Mesendoderm (in vitro differentiated cells): ENCODE results near the gene FRY.

Experiments
- DNase-seq: peaks from one replicate; pipeline ENCODE4 v3.0.0; 2013
- H2AK5ac ChIP-seq: 2 replicates; pipeline ENCODE4 v1.6.1; 2013; ENCODE audit warnings: low read length, inconsistent platforms
- H2BK120ac ChIP-seq: 2 replicates; pipeline ENCODE4 v1.6.1; 2013; ENCODE audit warnings: low read depth, mild to moderate bottlenecking, low read length, moderate library complexity, mixed read lengths
- H2BK15ac ChIP-seq: replicated peaks from 2 replicates; pipeline ENCODE4 v1.6.1; 2013; ENCODE audit warnings: low read depth, mild to moderate bottlenecking, moderate library complexity
- H2BK5ac ChIP-seq: 2 replicates; pipeline ENCODE4 v1.6.1; 2013; ENCODE audit warnings: low read length, inconsistent platforms
- H3K18ac ChIP-seq: 2 replicates; pipeline ENCODE4 v1.6.1; 2013; ENCODE audit warnings: mild to moderate bottlenecking, low read length, mixed read lengths
- H3K23ac ChIP-seq: one replicate; pipeline ENCODE4 v1.6.1; 2013; ENCODE audit warnings: low read length
- H3K27ac ChIP-seq: 2 replicates; pipeline ENCODE4 v1.5.1; 2013; ENCODE audit warnings: low read depth, mild to moderate bottlenecking, inconsistent platforms, low read length, moderate library complexity
- H3K27me3 ChIP-seq: 2 replicates; pipeline ENCODE4 v1.6.1; 2013; ENCODE audit warnings: low read length, control low read depth, mild to moderate bottlenecking, inconsistent platforms; ENCODE audit not compliant: insufficient read depth, poor library complexity
- H3K36me3 ChIP-seq: 2 replicates; pipeline ENCODE4 v1.6.1; 2013; ENCODE audit warnings: low read length, inconsistent platforms; ENCODE audit not compliant: control insufficient read depth, insufficient read depth
- H3K4ac ChIP-seq: one replicate; pipeline ENCODE4 v1.6.1; 2013; ENCODE audit warnings: low read depth, mild to moderate bottlenecking, low read length, moderate library complexity
- H3K4me1 ChIP-seq: 2 replicates; pipeline ENCODE4 v1.6.1; 2013; ENCODE audit warnings: low read depth, low read length, inconsistent platforms; ENCODE audit not compliant: control insufficient read depth
- H3K4me2 ChIP-seq: 2 replicates; pipeline ENCODE4 v1.6.1; 2013; ENCODE audit warnings: low read length
- H3K4me3 ChIP-seq: 2 replicates; pipeline ENCODE4 v1.5.1; 2013; ENCODE audit warnings: mild to moderate bottlenecking, low read length
- H3K56ac ChIP-seq: one replicate; pipeline ENCODE4 v1.6.1; 2013; ENCODE audit warnings: low read length
- H3K79me1 ChIP-seq: 2 replicates; pipeline ENCODE4 v1.6.1; 2013; ENCODE audit warnings: low read length, inconsistent platforms
- H3K79me2 ChIP-seq: 2 replicates; pipeline ENCODE4 v1.6.1; 2013; ENCODE audit warnings: mild to moderate bottlenecking, low read length; ENCODE audit not compliant: control insufficient read depth, insufficient read depth
- H3K9ac ChIP-seq: 2 replicates; pipeline ENCODE4 v1.6.1; 2013; ENCODE audit warnings: low read length, inconsistent platforms
- H4K5ac ChIP-seq: one replicate; pipeline ENCODE4 v1.6.1; 2013; ENCODE audit warnings: low read length
- H4K8ac ChIP-seq: one replicate; pipeline ENCODE4 v1.6.1; 2013; ENCODE audit warnings: low read depth, mild to moderate bottlenecking, control low read depth, low read length, moderate library complexity
- WGBS: extraction: QIAGEN DNeasy Blood & Tissue Kit; methylation state at CpG from one replicate; pipeline ENCODE4 v1.1.7; 2013; ENCODE audit warnings: low lambda C conversion rate, missing lambda C conversion rate; ENCODE audit not compliant: insufficient coverage; ENCODE audit errors: extremely low coverage; 5-methylcytosine and 5-hydroxymethylcytosine counted together

Gene FRY

DNA sequence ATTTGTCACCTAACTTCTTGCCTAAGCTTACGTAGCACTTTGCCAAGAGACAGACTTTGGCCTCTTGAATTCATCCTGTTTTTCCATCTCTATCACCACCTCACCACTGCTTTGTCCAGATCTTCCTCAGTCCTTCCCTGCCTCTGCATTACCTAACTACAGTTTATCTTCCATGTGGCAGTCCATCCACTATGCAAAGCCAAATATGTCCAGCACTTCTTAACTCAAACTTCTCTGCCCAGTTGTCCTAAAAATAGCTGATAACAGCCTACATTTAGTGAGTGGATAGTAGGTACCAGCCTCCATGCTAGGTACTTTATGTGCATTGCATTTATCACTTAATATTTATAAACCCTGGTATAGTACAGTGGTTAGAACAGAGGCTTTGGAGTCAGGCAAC, 172.2 kb downstream of the FRY start:
- Histone ChIP-seq H2AK5ac (no peak overlapping the region), H2BK120ac (no peak overlapping the region), H3K18ac (no peak overlapping the region), H3K4me2 (no peak overlapping the region), H4K8ac (no peak overlapping the region), H3K27ac (no peak overlapping the region), H3K23ac (no peak overlapping the region), H3K56ac (no peak overlapping the region), H3K4me3 (no peak overlapping the region), H2BK5ac (no peak overlapping the region), H3K27me3 (no peaks in the 10 kb centered on the region), H3K4me1 (no peaks in the 10 kb centered on the region), H3K79me2 (no peaks in the 10 kb centered on the region), H2BK15ac (no peak overlapping the region), H3K79me1 (no peaks in the 10 kb centered on the region), H3K4ac (no peak overlapping the region), H3K9ac (no peak overlapping the region), H3K36me3 (no peaks in the 10 kb centered on the region), H4K5ac (no peak overlapping the region)
- DNase-seq: no peak
- no CpG with 5 or more reads among the region's 1 CpG for WGBS

DNA sequence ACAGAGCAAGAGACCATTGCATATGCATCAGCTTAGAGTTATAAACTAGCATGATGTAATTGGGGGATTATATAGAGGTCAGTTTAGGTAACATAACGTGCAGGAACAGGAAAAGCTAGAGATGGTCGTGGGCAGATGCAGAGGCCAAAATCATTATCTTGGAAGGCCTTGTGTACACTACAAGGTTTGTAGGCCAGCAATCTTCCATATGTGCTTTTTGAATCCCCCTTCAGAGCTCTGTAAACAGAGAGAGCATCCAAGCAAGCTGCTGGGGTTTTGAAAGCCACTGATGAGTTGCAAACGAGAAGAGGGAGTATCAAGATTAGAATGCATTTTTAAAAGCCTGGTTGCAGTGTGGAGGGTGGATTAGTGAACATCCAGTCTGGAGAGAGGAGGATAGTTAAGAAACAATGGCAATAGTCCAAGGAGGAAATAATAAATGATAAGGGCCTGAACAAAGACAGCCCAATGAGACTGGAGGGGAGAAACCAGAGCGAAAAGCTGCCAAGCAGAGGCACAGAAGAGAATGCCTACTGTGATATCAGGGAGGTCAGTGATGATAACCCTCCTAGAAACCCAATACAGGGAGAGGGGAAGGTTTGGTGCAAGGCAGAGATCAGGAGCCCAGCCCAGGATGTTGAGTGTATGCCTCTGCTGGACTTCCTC, 174.0 kb downstream of the FRY start:
- H3K23ac ChIP-seq: no peak overlapping the region

DNA sequence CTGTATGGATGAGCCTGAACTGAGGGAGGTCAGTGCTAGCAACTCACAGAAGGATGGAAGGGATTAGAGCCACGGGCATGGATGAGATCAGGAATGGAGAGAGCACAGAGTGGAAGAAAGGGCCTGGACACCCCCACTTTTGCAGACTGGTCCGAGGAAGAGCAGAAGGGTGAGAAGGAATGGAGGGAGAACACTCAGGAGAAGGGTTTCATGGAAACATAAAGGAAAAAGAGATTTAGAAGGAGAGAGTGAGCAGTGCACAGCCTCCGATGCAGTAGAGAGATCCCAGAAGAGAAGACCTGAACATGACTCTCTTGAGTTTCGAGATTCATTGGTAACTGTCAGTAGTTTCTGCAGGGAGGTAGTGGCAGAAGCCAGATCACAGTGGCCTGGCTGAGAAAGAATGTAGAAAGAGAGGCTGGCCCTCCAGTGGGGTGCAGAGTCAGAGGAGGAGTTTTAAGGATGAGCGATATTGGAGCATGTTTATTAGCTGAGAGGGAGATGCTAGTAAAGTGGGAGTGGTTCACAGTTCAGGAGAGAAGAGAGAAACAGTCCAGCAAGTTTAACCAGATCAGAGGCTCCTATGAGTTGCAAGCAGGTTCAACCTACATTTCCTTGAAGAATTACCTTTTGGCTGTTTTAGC, 174.6 kb downstream of the FRY start:
- Histone ChIP-seq H3K79me2 (no peaks in the 10 kb centered on the region), H3K4me2 (no peak overlapping the region), H3K4me3 (no peak overlapping the region), H3K18ac (no peak overlapping the region), H3K9ac (no peak overlapping the region), H3K56ac (no peak overlapping the region), H4K5ac (no peak overlapping the region), H3K4ac (no peak overlapping the region), H3K4me1 (no peaks in the 10 kb centered on the region), H3K23ac (no peak overlapping the region), H2BK15ac (no peak overlapping the region), H3K27ac (no peak overlapping the region), H2BK5ac (no peak overlapping the region), H3K27me3 (no peaks in the 10 kb centered on the region), H2BK120ac (no peak overlapping the region), H3K79me1 (no peaks in the 10 kb centered on the region), H3K36me3 (no peaks in the 10 kb centered on the region), H2AK5ac (no peak overlapping the region), H4K8ac (no peak overlapping the region)
- no peak for DNase-seq
- no CpG with 5 or more reads among the region's 5 CpGs for WGBS

More for the DNA sequence above, 174.0 kb downstream of the FRY start:
- Histone ChIP-seq H3K18ac (no peak overlapping the region), H4K8ac (no peak overlapping the region), H3K27ac (no peak overlapping the region), H3K4ac (no peak overlapping the region), H3K36me3 (no peaks in the 10 kb centered on the region), H3K27me3 (no peaks in the 10 kb centered on the region), H3K4me1 (no peaks in the 10 kb centered on the region), H2BK5ac (no peak overlapping the region), H2BK15ac (no peak overlapping the region), H4K5ac (no peak overlapping the region), H3K56ac (no peak overlapping the region), H3K4me3 (no peak overlapping the region), H2AK5ac (no peak overlapping the region), H3K4me2 (no peak overlapping the region), H3K79me1 (no peaks in the 10 kb centered on the region), H3K9ac (no peak overlapping the region), H2BK120ac (no peak overlapping the region), H3K79me2 (no peaks in the 10 kb centered on the region)
- no CpG with 5 or more reads among the region's 4 CpGs for WGBS
- DNase-seq: peak; percentile 18

DNA sequence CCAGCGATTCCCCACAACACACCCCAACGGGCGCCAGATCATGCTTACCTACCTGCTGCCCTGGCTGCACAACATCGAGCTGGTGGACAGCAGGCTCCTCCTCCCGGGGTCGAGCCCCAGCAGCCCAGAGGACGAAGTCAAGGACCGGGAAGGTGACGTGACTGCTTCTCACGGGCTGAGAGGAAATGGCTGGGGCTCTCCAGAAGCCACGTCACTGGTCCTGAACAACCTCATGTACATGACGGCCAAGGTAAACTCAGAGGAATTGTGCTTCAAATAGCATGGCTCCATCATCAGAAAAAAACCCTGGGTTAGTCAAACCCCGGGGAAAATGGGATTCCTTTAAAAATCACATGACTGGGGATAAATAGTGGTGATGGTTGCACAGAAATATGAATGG, 177.3 kb downstream of the FRY start:
- no peak for DNase-seq
- no peak overlapping the region for H3K4ac ChIP-seq
- no peak overlapping the region for H3K18ac ChIP-seq
- H3K79me2 ChIP-seq: no peaks in the 10 kb centered on the region
- no peak overlapping the region for H2BK120ac ChIP-seq
- no peak overlapping the region for H3K4me2 ChIP-seq
- H3K27ac ChIP-seq: no peak overlapping the region
- H3K27me3 ChIP-seq: no peaks in the 10 kb centered on the region
- no peaks in the 10 kb centered on the region for H3K36me3 ChIP-seq
- no peak overlapping the region for H3K56ac ChIP-seq
- no peak overlapping the region for H4K5ac ChIP-seq
- no CpG with 5 or more reads among the region's 13 CpGs for WGBS
- no peak overlapping the region for H3K9ac ChIP-seq
- no peak overlapping the region for H3K23ac ChIP-seq
- no peak overlapping the region for H2BK15ac ChIP-seq
- no peak overlapping the region for H3K4me3 ChIP-seq
- H3K79me1 ChIP-seq: no peaks in the 10 kb centered on the region
- no peak overlapping the region for H2BK5ac ChIP-seq
- H2AK5ac ChIP-seq: no peak overlapping the region
- no peaks in the 10 kb centered on the region for H3K4me1 ChIP-seq
- H4K8ac ChIP-seq: no peak overlapping the region

DNA sequence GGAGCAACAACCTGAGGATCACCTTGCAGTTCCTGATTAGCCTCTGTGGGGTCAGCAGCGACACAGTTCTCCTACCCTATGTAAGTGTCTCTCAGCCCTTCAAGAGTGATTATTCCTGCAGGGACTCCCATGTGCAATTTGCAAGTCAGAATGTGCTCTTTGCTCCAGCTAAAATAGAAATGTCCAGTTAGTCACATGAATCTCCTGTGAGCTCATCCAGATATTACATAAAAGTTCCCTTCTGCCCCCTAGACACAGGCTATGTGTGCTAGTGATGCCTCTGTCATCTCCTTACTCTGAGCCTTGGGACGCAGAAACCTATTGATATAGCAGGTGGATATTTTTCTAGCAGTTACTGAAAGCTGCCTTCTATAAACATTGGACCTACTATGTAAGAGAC, 178.1 kb downstream of the FRY start:
- Histone ChIP-seq H2BK120ac (no peak overlapping the region), H3K9ac (no peak overlapping the region), H2BK5ac (no peak overlapping the region), H3K4me2 (no peak overlapping the region), H3K4ac (no peak overlapping the region), H2AK5ac (no peak overlapping the region), H3K79me2 (no peaks in the 10 kb centered on the region), H2BK15ac (no peak overlapping the region), H3K4me3 (no peak overlapping the region), H3K27me3 (no peaks in the 10 kb centered on the region), H4K8ac (no peak overlapping the region), H4K5ac (no peak overlapping the region), H3K79me1 (no peaks in the 10 kb centered on the region), H3K4me1 (no peaks in the 10 kb centered on the region), H3K36me3 (no peaks in the 10 kb centered on the region), H3K18ac (no peak overlapping the region), H3K56ac (no peak overlapping the region), H3K23ac (no peak overlapping the region), H3K27ac (no peak overlapping the region)
- peak; percentile 21 for DNase-seq
- WGBS: no CpG with 5 or more reads among the region's 2 CpGs

DNA sequence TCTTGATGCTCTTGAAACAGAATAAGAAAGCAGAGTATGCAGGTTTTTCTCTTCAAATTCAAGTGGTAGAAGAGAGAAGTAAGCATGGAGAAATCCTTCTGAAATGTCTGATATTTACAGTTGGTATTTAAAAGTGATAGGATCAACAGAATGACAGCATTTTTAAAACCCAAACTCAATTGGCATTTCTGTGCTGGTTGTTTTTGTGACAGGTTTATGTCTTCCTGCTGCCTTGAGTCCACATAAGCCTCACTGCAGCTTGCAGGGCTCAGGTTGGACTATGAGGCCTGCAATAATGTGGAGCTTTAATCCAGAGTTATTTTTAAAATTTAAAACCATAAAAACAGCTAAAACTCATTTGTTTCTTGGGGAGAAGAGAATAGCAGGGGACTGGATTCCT, 178.5 kb downstream of the FRY start:
- no peak overlapping the region for H3K9ac ChIP-seq
- no peaks in the 10 kb centered on the region for H3K79me1 ChIP-seq
- H3K4me1 ChIP-seq: no peaks in the 10 kb centered on the region
- H3K18ac ChIP-seq: no peak overlapping the region
- DNase-seq: no peak
- no peak overlapping the region for H3K4ac ChIP-seq
- H3K27me3 ChIP-seq: no peaks in the 10 kb centered on the region
- H3K79me2 ChIP-seq: no peaks in the 10 kb centered on the region
- no peak overlapping the region for H2BK15ac ChIP-seq
- no peak overlapping the region for H3K4me2 ChIP-seq
- H3K4me3 ChIP-seq: no peak overlapping the region
- H2BK120ac ChIP-seq: no peak overlapping the region
- no peaks in the 10 kb centered on the region for H3K36me3 ChIP-seq
- H2AK5ac ChIP-seq: no peak overlapping the region
- no peak overlapping the region for H4K5ac ChIP-seq
- no peak overlapping the region for H2BK5ac ChIP-seq
- H3K56ac ChIP-seq: no peak overlapping the region
- H3K27ac ChIP-seq: no peak overlapping the region
- H4K8ac ChIP-seq: no peak overlapping the region
- H3K23ac ChIP-seq: no peak overlapping the region
